Transverse colon (tissue), 4 donors: ENCODE results near the gene MDGA2. TPM values are rescaled to one million over a fixed set of nuclear protein-coding genes. Genes with fewer than 3 reads are reported as not detected.

ENCODE experiments used
- DNase-seq: peaks from one replicate; pipeline ENCODE4 v3.0.0-alpha.2; 2019
- H3K27ac ChIP-seq, 4 donors: fragments of 200-600 bp; sonication (generic); 2 replicates each; pipeline ENCODE4 v1.5.1; 2016 to 2018; ENCODE audit warnings: inconsistent platforms in 4 of 4
- H3K27me3 ChIP-seq: fragments of 200-600 bp; sonication (generic); 2 replicates; pipeline ENCODE4 v1.5.1; 2017; ENCODE audit warnings: inconsistent platforms
- H3K36me3 ChIP-seq, 4 donors: fragments of 200-600 bp; sonication (generic); 2 replicates each; pipeline ENCODE4 v1.5.1; 2017 to 2019; ENCODE audit warnings: inconsistent platforms in 4 of 4
- H3K4me1 ChIP-seq, 4 donors: fragments of 200-600 bp; sonication (generic); 2 replicates each; pipeline ENCODE4 v1.5.1; 2017 to 2020; ENCODE audit warnings: inconsistent platforms in 4 of 4
- H3K4me3 ChIP-seq, 4 donors: fragments of 200-600 bp; sonication (generic); 1 replicate in 1 of 4; 2 replicates in 3 of 4; pipeline versions ENCODE4 v1.5.1 to v1.6.1; 2017 to 2019; ENCODE audit warnings: inconsistent platforms in 4 of 4
- H3K9me3 ChIP-seq, 2 donors: fragments of 200-600 bp; sonication (generic); 2 replicates each; pipeline ENCODE4 v1.5.1; 2017 to 2019; ENCODE audit warnings: inconsistent platforms in 2 of 2
- EP300 ChIP-seq: sonication (generic); formaldehyde crosslinking; IDR thresholded peaks from one replicate; pipeline ENCODE4 v1.6.1; 2017; ENCODE audit warnings: antibody characterized with exemption, low read depth
- POLR2A ChIP-seq: fragments of 450-650 bp; IDR thresholded peaks from one replicate; pipeline ENCODE4 v1.6.1; 2016; ENCODE audit warnings: antibody characterized with exemption, mild to moderate bottlenecking, moderate library complexity
- POLR2AphosphoS5 ChIP-seq, 3 donors: sonication (generic); formaldehyde crosslinking; IDR thresholded peaks; one replicate each; pipeline ENCODE4 v1.6.1; 2016; ENCODE audit warnings: antibody characterized with exemption in 3 of 3
- WGBS, 2 donors: methylation state at CpG; one replicate each; pipeline ENCODE4 v1.1.5; 2018; ENCODE audit warnings: low coverage in 1 of 2; 5-methylcytosine and 5-hydroxymethylcytosine counted together
- in situ Hi-C, 4 donors: fragments of 200-750 bp; cut with MboI; loops; one replicate each; pipeline versions ENCODE4 v1.15.0 to v1.15.1; 2017; ENCODE audit warnings: low sequenced_read_pairs in 3 of 4, low pct_ligation_motif_present in 1 of 4, low pct_unique_long_range_greater_than_20kb in 1 of 4
- intact Hi-C: fragments of 100-400 bp; cut with DNase I; formaldehyde crosslinking; loops from one replicate; pipeline ENCODE4 v1.15.1; 2023; ENCODE audit warnings: low total_unique reads
- total RNA-seq, 4 donors: library from RNA; depleted of rRNA; stranded (reverse); fragments of >200 nt; gene quantifications; one replicate each; pipeline ENCODE4 v1.1.0, GENCODE V29; 2016
- TF ChIP-seq, protein P1 (sequence below), 5 experiments: fragments of 200-600 bp in 3 of 5; fragments of 450-650 bp in 2 of 5; sonication (generic) in 3 of 5; IDR thresholded peaks; 1 replicate in 2 of 5; 2 replicates in 3 of 5; pipeline ENCODE4 v1.5.1; 2016 to 2017; ENCODE audit warnings: antibody characterized with exemption in 5 of 5, inconsistent platforms in 3 of 5, mild to moderate bottlenecking in 2 of 5, moderate library complexity in 1 of 5

Gene MDGA2
- total RNA-seq, 4 donors from 2014 or later, result not detected

DNA sequence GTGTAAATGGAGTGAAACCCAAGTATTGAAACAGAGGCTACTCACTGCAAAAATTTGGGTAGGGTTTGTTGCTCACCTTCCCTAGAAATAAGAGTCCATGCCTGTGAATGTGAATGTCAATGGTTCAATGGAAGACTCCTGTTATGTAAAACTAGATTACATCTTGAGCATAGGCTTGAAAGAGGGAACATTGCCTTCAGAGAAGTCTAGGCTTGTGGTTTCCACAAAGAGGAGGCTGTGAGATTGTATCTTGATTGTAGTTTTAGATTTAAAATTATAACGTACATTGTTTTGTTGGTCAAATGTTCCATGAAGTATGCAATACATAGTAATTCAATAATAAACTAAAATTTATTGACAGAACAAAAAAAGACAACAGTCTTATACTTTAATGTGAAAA is 610.1 kb downstream of the MDGA2 start:
- no peak overlapping the region for H3K4me3 ChIP-seq
- 20 to 57% methylated on average over 1 of the region's 1 CpG for WGBS, 2 donors
- TF ChIP-seq EP300, result no peak
- no peak for TF ChIP-seq POLR2A
- TF ChIP-seq POLR2AphosphoS5 (IDR thresholded peaks at IDR 0.05), result no peak
- TF ChIP-seq, protein P1, sequence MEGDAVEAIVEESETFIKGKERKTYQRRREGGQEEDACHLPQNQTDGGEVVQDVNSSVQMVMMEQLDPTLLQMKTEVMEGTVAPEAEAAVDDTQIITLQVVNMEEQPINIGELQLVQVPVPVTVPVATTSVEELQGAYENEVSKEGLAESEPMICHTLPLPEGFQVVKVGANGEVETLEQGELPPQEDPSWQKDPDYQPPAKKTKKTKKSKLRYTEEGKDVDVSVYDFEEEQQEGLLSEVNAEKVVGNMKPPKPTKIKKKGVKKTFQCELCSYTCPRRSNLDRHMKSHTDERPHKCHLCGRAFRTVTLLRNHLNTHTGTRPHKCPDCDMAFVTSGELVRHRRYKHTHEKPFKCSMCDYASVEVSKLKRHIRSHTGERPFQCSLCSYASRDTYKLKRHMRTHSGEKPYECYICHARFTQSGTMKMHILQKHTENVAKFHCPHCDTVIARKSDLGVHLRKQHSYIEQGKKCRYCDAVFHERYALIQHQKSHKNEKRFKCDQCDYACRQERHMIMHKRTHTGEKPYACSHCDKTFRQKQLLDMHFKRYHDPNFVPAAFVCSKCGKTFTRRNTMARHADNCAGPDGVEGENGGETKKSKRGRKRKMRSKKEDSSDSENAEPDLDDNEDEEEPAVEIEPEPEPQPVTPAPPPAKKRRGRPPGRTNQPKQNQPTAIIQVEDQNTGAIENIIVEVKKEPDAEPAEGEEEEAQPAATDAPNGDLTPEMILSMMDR (IDR thresholded peaks at IDR 0.05), result no peak
- DNase-seq, result no peak
- intact Hi-C loops, result no loop called here
- no peaks in the 10 kb centered on the region for H3K9me3 ChIP-seq
- no peaks in the 10 kb centered on the region for H3K36me3 ChIP-seq
- H3K4me1 ChIP-seq, result no peaks in the 10 kb centered on the region
- in situ Hi-C loops, result no loop called here
- no peaks in the 10 kb centered on the region for H3K27me3 ChIP-seq
- no peak overlapping the region for H3K27ac ChIP-seq

DNA sequence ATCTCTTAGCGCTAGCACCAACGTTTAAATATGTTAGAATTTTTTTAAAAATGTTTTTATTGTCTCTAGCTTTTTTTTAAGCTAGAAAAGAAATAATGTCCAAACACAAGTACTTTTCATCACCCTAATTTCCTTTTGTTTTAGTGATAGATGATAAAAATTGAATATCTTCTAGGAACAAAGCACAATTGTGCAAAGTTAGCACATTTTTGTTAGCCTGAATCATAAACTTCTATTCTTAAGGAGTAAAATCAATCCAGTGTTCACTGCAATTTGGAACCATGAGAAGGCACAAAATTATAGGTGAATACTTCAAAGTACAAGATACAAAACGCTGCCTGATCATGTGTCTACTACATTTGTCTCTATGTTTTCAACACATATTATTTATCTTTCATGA is 615.4 kb downstream of the MDGA2 start:
- intact Hi-C loops (no loop called here), in situ Hi-C loops (no loop called here)
- H3K9me3 ChIP-seq, result no peaks in the 10 kb centered on the region
- no peak for DNase-seq
- WGBS, 2 donors, result 67 to 69% methylated on average over 3 of the region's 3 CpGs
- no peak overlapping the region for H3K27ac ChIP-seq
- H3K4me3 ChIP-seq, result no peak overlapping the region
- TF ChIP-seq POLR2AphosphoS5 (IDR thresholded peaks at IDR 0.05) (no peak), EP300 (no peak), POLR2A (no peak)
- TF ChIP-seq, protein P1 (IDR thresholded peaks at IDR 0.05), result no peak
- no peaks in the 10 kb centered on the region for H3K36me3 ChIP-seq
- H3K4me1 ChIP-seq, result no peaks in the 10 kb centered on the region
- H3K27me3 ChIP-seq, result no peaks in the 10 kb centered on the region

- Histone ChIP-seq H3K27me3 (no peaks in the 10 kb centered on the region), H3K4me1 (no peaks in the 10 kb centered on the region), H3K4me3 (no peak overlapping the region), H3K36me3 (no peaks in the 10 kb centered on the region), H3K27ac (no peak overlapping the region), H3K9me3 (no peaks in the 10 kb centered on the region)
- intact Hi-C loops (no loop called here), in situ Hi-C loops (no loop called here)
- TF ChIP-seq EP300, result no peak
- TF ChIP-seq, protein P1 (IDR thresholded peaks at IDR 0.05), result no peak
- no peak for TF ChIP-seq POLR2AphosphoS5 (IDR thresholded peaks at IDR 0.05)
- TF ChIP-seq POLR2A, result no peak
- DNase-seq, result no peak
Observed at GRCh38 chr14:47057364-47057763, 618.0 kb downstream of the MDGA2 start.

DNA sequence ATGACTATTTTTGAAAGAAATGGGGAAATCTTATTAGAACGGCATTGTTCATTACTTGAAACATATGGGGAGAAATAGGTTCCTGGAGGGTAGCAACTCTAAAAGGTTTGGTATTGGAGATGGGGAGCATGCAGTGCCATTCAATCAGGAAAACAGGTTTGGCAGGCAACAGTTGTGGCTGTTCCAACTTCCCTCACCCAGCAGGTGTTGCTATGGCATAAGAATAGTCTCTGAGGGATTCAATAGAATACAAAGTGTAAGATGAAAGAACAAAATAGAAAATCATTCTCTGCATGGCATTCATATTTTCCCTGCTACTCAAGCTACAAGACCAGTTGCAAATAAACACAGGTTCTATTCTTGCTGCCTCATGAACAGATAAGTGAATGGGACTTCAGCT is 630.6 kb downstream of the MDGA2 start:
- intact Hi-C loops (no loop called here), in situ Hi-C loops (no loop called here)
- Histone ChIP-seq H3K27ac (no peak overlapping the region), H3K4me3 (no peak overlapping the region), H3K27me3 (no peaks in the 10 kb centered on the region), H3K36me3 (no peaks in the 10 kb centered on the region), H3K4me1 (no peaks in the 10 kb centered on the region), H3K9me3 (no peaks in the 10 kb centered on the region)
- no peak for DNase-seq
- WGBS, 2 donors, result 20 to 33% methylated on average over 1 of the region's 1 CpG
- TF ChIP-seq POLR2A (no peak), EP300 (no peak), POLR2AphosphoS5 (IDR thresholded peaks at IDR 0.05) (no peak)

GRCh38 chr14:47040550-47040949 is 634.9 kb downstream of the MDGA2 start:
- Histone ChIP-seq H3K27me3 (no peaks in the 10 kb centered on the region), H3K9me3 (no peaks in the 10 kb centered on the region), H3K27ac (no peak overlapping the region), H3K4me3 (no peak overlapping the region), H3K4me1 (no peaks in the 10 kb centered on the region), H3K36me3 (no peaks in the 10 kb centered on the region)
- intact Hi-C loops (no loop called here), in situ Hi-C loops (no loop called here)
- no peak for TF ChIP-seq POLR2A
- TF ChIP-seq, protein P1 (IDR thresholded peaks at IDR 0.05), result peak in 1 of 5 experiments; percentile 26
- 0 to 11% methylated on average over 1 of the region's 1 CpG for WGBS, 2 donors
- no peak for DNase-seq
